ENCODE results near the gene ENOSF1.

- TF ChIP-seq CTCF (IDR thresholded peaks at IDR 0.05) (no peak), ESRRA (CRISPR knock-in tag; IDR thresholded peaks at IDR 0.05; ENCODE audit: borderline replicate concordance) (no peak), RELA (CRISPR knock-in tag; IDR thresholded peaks at IDR 0.05; ENCODE audit: borderline replicate concordance) (no peak), KAT7 (CRISPR knock-in tag; IDR thresholded peaks at IDR 0.05; ENCODE audit: borderline replicate concordance) (no peak), ZNF121 (CRISPR knock-in tag; IDR thresholded peaks at IDR 0.05) (no peak), PREB (CRISPR knock-in tag; IDR thresholded peaks at IDR 0.05; ENCODE audit: borderline replicate concordance) (no peak), CREM (CRISPR knock-in tag; IDR thresholded peaks at IDR 0.05) (no peak), ZNF281 (CRISPR knock-in tag; IDR thresholded peaks at IDR 0.05) (no peak), CBFB (CRISPR knock-in tag; IDR thresholded peaks at IDR 0.05; ENCODE audit: low read depth) (no peak), STAT6 (CRISPR knock-in tag; conservative IDR thresholded peaks at IDR 0.05; ENCODE audit: low read depth) (no peak)
These were observed 18.8 kb downstream of the ENOSF1 start for GRCh38 chr18:693466-694187.

Measured in WTC11 (cell line).